ENCODE results near the gene RNF130. TPM values are rescaled to one million over a fixed set of nuclear protein-coding genes. Genes with fewer than 3 reads are reported as not detected.

Gene RNF130
- total RNA-seq, 1 donor from 2014 or later, result 104 TPM

DNA sequence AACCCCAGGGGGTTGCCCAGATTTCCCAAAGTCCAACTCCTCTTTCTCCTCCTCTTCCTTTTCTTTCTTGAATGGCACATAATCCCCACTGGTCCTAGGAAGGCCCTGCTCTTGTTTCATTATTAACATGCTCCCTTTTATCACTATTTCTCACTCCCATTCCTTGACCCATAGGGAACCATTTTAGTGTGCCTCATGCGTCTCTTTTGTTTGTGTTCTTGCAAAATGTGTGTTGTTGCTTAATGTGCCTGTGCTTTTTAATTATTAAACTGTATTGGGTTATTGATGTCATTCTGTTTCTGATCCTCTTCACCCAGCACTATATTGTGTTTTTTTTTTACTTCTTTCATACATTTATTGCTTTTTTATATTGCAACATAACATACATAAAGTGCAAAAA is 4.1 kb upstream of the RNF130 start:
- Mint-ChIP-seq H3K27ac (ENCODE audit: unreplicated experiment) (no peak overlapping the region), H3K9me3 (ENCODE audit: unreplicated experiment) (peaks cover 28% of the 10 kb centered on the region), H3K4me3 (ENCODE audit: unreplicated experiment) (no peak overlapping the region), H3K27me3 (ENCODE audit: unreplicated experiment) (peaks cover 12% of the 10 kb centered on the region), H3K4me1 (ENCODE audit: low read depth, unreplicated experiment) (no peaks in the 10 kb centered on the region), H3K36me3 (ENCODE audit: unreplicated experiment) (peaks cover 18% of the 10 kb centered on the region)
- TF ChIP-seq, protein P1, sequence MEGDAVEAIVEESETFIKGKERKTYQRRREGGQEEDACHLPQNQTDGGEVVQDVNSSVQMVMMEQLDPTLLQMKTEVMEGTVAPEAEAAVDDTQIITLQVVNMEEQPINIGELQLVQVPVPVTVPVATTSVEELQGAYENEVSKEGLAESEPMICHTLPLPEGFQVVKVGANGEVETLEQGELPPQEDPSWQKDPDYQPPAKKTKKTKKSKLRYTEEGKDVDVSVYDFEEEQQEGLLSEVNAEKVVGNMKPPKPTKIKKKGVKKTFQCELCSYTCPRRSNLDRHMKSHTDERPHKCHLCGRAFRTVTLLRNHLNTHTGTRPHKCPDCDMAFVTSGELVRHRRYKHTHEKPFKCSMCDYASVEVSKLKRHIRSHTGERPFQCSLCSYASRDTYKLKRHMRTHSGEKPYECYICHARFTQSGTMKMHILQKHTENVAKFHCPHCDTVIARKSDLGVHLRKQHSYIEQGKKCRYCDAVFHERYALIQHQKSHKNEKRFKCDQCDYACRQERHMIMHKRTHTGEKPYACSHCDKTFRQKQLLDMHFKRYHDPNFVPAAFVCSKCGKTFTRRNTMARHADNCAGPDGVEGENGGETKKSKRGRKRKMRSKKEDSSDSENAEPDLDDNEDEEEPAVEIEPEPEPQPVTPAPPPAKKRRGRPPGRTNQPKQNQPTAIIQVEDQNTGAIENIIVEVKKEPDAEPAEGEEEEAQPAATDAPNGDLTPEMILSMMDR (IDR thresholded peaks at IDR 0.05; ENCODE audit: partially characterized antibody, unreplicated experiment), result no peak
- no peak for DNase-seq

DNA sequence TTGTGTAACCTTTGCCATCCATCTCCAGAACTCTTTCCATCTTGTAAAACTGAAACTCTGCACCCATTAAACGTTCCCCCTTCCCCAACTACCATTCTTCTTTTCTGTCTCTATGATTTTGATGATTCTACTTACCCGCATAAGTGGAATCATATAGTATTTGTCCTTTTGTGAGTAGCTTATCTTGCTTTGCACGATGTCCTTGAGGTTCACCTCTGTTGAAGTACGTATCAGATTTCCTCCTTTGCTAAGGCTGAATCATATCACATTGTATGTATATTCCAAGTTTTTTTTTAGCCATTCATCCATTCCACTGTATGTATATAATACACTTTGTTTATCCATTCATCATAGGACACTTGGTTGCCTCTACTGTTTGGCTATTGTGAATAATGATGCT is 2.9 kb upstream of the RNF130 start:
- no peak overlapping the region for H3K4me3 Mint-ChIP-seq (ENCODE audit: unreplicated experiment)
- peaks cover 3% of the 10 kb centered on the region for H3K4me1 Mint-ChIP-seq (ENCODE audit: low read depth, unreplicated experiment)
- H3K9me3 Mint-ChIP-seq (ENCODE audit: unreplicated experiment), result peaks cover 25% of the 10 kb centered on the region
- no peak overlapping the region for H3K27ac Mint-ChIP-seq (ENCODE audit: unreplicated experiment)
- DNase-seq, result no peak
- peaks cover 12% of the 10 kb centered on the region for H3K27me3 Mint-ChIP-seq (ENCODE audit: unreplicated experiment)
- peaks cover 18% of the 10 kb centered on the region for H3K36me3 Mint-ChIP-seq (ENCODE audit: unreplicated experiment)
- TF ChIP-seq, protein P1 (IDR thresholded peaks at IDR 0.05; ENCODE audit: partially characterized antibody, unreplicated experiment), result no peak

DNA sequence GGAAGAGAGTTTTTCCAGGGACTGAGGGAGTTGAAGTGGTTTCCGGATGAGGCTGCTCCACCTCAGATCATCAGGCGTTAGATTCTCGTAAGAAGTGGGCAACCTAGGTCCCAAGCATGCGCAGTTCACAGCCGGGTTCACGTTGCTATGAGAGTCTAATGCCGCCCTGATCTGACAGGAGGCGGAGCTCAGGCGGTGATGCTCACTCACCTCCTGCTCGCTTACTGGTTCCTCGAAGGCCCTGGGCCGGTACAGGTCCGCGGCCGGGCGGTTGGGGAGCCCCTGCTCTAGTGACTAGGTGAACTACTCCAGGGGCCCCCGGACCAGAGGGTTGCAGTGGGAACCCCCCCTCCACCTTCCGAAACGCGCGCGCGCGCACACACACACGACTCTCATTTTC is 997 bp upstream of the RNF130 start:
- peaks cover 12% of the 10 kb centered on the region for H3K27me3 Mint-ChIP-seq (ENCODE audit: unreplicated experiment)
- TF ChIP-seq, protein P1 (IDR thresholded peaks at IDR 0.05; ENCODE audit: partially characterized antibody, unreplicated experiment), result no peak
- peak overlapping the region; percentile 67 for H3K4me3 Mint-ChIP-seq (ENCODE audit: unreplicated experiment)
- H3K4me1 Mint-ChIP-seq (ENCODE audit: low read depth, unreplicated experiment), result peaks cover 16% of the 10 kb centered on the region
- H3K36me3 Mint-ChIP-seq (ENCODE audit: unreplicated experiment), result peaks cover 12% of the 10 kb centered on the region
- no peak for DNase-seq
- H3K27ac Mint-ChIP-seq (ENCODE audit: unreplicated experiment), result no peak overlapping the region
- peaks cover 20% of the 10 kb centered on the region for H3K9me3 Mint-ChIP-seq (ENCODE audit: unreplicated experiment)

DNA sequence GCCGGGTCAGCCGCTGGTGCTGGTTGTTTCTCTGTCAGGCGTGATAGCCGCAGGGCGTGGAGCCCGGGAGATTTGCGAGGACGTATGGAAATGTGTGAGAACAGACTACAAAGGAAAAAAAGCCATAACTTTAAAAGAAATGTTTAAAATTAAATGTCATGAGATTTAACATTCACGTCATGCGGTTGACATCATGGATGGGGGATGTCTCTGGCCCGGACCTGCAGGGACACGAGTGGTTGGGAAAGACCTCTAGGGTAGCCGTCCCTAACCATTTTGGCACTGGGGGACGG is 643 bp upstream of the RNF130 start:
- H3K9me3 Mint-ChIP-seq (ENCODE audit: unreplicated experiment), result peaks cover 20% of the 10 kb centered on the region
- peaks cover 12% of the 10 kb centered on the region for H3K36me3 Mint-ChIP-seq (ENCODE audit: unreplicated experiment)
- peaks cover 12% of the 10 kb centered on the region for H3K27me3 Mint-ChIP-seq (ENCODE audit: unreplicated experiment)
- H3K4me1 Mint-ChIP-seq (ENCODE audit: low read depth, unreplicated experiment), result peaks cover 18% of the 10 kb centered on the region
- TF ChIP-seq, protein P1 (IDR thresholded peaks at IDR 0.05; ENCODE audit: partially characterized antibody, unreplicated experiment), result no peak
- H3K4me3 Mint-ChIP-seq (ENCODE audit: unreplicated experiment), result peak overlapping the region; percentile 67
- no peak overlapping the region for H3K27ac Mint-ChIP-seq (ENCODE audit: unreplicated experiment)
- DNase-seq, result no peak

DNA sequence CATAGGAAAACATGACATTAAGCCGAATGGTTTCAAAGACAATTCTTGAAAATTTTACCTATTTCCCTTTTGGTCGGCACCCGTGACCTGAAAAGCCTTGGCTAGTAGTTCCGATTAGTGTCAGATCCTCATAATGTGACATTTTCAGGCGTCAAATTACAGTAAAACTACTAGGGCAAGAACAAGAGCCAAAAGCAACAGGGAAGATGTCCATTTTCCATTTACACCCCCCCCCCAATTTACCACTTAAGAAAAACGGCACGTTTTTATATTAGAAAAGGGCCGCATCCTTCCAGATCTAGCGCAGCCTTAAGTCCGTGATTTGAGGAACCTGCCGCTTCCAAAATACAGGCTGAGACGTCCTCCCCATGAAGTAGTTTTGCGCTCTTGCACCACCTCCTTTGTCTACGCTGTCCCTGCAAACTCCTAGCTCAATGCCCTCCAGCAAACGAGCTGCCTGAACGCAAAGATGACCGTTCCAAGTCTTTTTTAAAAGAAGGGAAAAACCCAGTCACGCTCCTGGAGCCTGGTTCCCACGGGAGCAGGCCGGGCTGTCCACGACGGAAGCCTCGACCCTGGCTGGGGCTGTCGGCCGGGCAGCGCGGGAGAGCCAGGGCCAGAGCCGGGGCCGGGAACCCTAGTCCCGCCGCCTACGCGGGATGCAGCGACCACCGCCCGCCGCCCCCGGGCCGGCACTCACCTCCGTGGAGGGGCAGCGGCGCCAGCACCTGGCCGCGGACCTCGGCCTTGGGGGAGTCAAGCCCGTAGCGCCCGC is 616 bp downstream of the RNF130 start:
- peak; percentile 77 for DNase-seq

More for the DNA sequence above, 616 bp downstream of the RNF130 start:
- TF ChIP-seq, protein P1 (IDR thresholded peaks at IDR 0.05; ENCODE audit: partially characterized antibody, unreplicated experiment), result no peak
- Mint-ChIP-seq H3K4me1 (ENCODE audit: low read depth, unreplicated experiment) (peaks cover 20% of the 10 kb centered on the region), H3K36me3 (ENCODE audit: unreplicated experiment) (peaks cover 12% of the 10 kb centered on the region), H3K27ac (ENCODE audit: unreplicated experiment) (peak overlapping the region; percentile 97), H3K27me3 (ENCODE audit: unreplicated experiment) (peaks cover 12% of the 10 kb centered on the region), H3K9me3 (ENCODE audit: unreplicated experiment) (peaks cover 20% of the 10 kb centered on the region), H3K4me3 (ENCODE audit: unreplicated experiment) (peak overlapping the region; percentile 98)
